Measurements from ENCODE around the gene LMOD3. TPM values are rescaled to one million over a fixed set of nuclear protein-coding genes. Genes with fewer than 3 reads are reported as not detected.

LMOD3 gene
- polyA plus RNA-seq, 10 donors: 74.6 to 196 (median 135) TPM

- DNase-seq: no peak
These were observed 58.8 kb downstream of the LMOD3 start for GRCh38 chr3:69063636-69064035.

GRCh38 chr3:69059688-69060087, 62.7 kb downstream of the LMOD3 start:
- DNase-seq: no peak

- DNase-seq: no peak
These were observed 63.5 kb downstream of the LMOD3 start for GRCh38 chr3:69058947-69059224.

- no peak for DNase-seq
These were observed 64.0 kb downstream of the LMOD3 start for GRCh38 chr3:69058180-69058946.

Other genes starting within 250 kb of the LMOD3 start
- gene TAFA4, start 190.0 kb downstream of the LMOD3 start, polyA plus RNA-seq (ENCODE audit: insufficient read length in 10 of 10): 1 to 10 TPM in 4 of 10 donors, under 1 TPM in 6; 0.09 to 1.7 (median 0.74) TPM
- 10 to 100 TPM; 12.9 to 26.6 (median 19.9) TPM for gene EOGT, start 108.9 kb downstream of the LMOD3 start, polyA plus RNA-seq (ENCODE audit: insufficient read length in 10 of 10)
- 10 to 100 TPM; 19.1 to 31.6 (median 27.0) TPM for gene TMF1, start 70.3 kb downstream of the LMOD3 start, polyA plus RNA-seq (ENCODE audit: insufficient read length in 10 of 10)
- gene UBA3, start 42.2 kb downstream of the LMOD3 start, polyA plus RNA-seq (ENCODE audit: insufficient read length in 10 of 10): 10 to 100 TPM; 41.4 to 58.5 (median 50.0) TPM
- 100 to 1,000 TPM in 9 of 10 donors, 10 to 100 TPM in 1; 96.4 to 139 (median 128) TPM for gene ARL6IP5, start 37.7 kb downstream of the LMOD3 start, polyA plus RNA-seq (ENCODE audit: insufficient read length in 10 of 10)